Prostate gland (tissue), 2 donors: Measurements from ENCODE around the gene MAP4. TPM values are rescaled to one million over a fixed set of nuclear protein-coding genes. Genes with fewer than 3 reads are reported as not detected.

Experiments used
- DNase-seq: peaks from one replicate; pipeline ENCODE4 v3.0.0-alpha.2; 2019; ENCODE audit warnings: low spot score
- H3K27ac ChIP-seq, 2 donors: fragments of 200-600 bp; sonication (generic); 2 replicates each; pipeline ENCODE4 v1.5.1; 2017 to 2019
- H3K27me3 ChIP-seq: fragments of 200-600 bp; sonication (generic); replicated peaks from 2 replicates; pipeline ENCODE4 v1.5.1; 2019; ENCODE audit not compliant: insufficient read depth
- H3K36me3 ChIP-seq, 2 donors: fragments of 200-600 bp; sonication (generic); 1 replicate in 1 of 2; 2 replicates in 1 of 2; pipeline versions ENCODE4 v1.5.1 to v1.8.1; 2017 to 2019
- H3K4me1 ChIP-seq: fragments of 200-600 bp; sonication (generic); replicated peaks from 2 replicates; pipeline ENCODE4 v1.5.1; 2019
- H3K4me3 ChIP-seq, 2 donors: fragments of 200-600 bp; sonication (generic); 2 replicates each; pipeline ENCODE4 v1.5.1; 2017 to 2019
- H3K9me3 ChIP-seq: fragments of 200-600 bp; sonication (generic); 2 replicates; pipeline ENCODE4 v1.5.1; 2017
- POLR2A ChIP-seq: fragments of 450-650 bp; IDR thresholded peaks from one replicate; pipeline ENCODE4 v1.6.1; 2016; ENCODE audit warnings: antibody characterized with exemption, mild to moderate bottlenecking
- POLR2AphosphoS5 ChIP-seq: sonication (generic); formaldehyde crosslinking; IDR thresholded peaks from one replicate; pipeline ENCODE4 v1.6.1; 2017; ENCODE audit warnings: antibody characterized with exemption
- WGBS: methylation state at CpG from one replicate; pipeline ENCODE4 v1.1.5; 2018; 5-methylcytosine and 5-hydroxymethylcytosine counted together
- intact Hi-C: fragments of 100-400 bp; cut with DNase I; formaldehyde crosslinking; loops from one replicate; pipeline ENCODE4 v1.14.2; 2022
- total RNA-seq, 2 donors: library from RNA; depleted of rRNA; stranded (reverse); fragments of >200 nt; gene quantifications; one replicate each; pipeline ENCODE4 v1.1.0, GENCODE V29; 2016
- TF ChIP-seq, protein P1 (sequence below), 4 experiments: fragments of 200-600 bp in 2 of 4; fragments of 450-650 bp in 2 of 4; sonication (generic) in 2 of 4; IDR thresholded peaks; 1 replicate in 3 of 4; 2 replicates in 1 of 4; pipeline ENCODE4 v1.5.1; 2016 to 2019; ENCODE audit warnings: antibody characterized with exemption in 4 of 4, mild to moderate bottlenecking in 2 of 4, moderate library complexity in 2 of 4

The MAP4 gene
- total RNA-seq, 2 donors from 2014 or later: 74.3 to 230 TPM

DNA sequence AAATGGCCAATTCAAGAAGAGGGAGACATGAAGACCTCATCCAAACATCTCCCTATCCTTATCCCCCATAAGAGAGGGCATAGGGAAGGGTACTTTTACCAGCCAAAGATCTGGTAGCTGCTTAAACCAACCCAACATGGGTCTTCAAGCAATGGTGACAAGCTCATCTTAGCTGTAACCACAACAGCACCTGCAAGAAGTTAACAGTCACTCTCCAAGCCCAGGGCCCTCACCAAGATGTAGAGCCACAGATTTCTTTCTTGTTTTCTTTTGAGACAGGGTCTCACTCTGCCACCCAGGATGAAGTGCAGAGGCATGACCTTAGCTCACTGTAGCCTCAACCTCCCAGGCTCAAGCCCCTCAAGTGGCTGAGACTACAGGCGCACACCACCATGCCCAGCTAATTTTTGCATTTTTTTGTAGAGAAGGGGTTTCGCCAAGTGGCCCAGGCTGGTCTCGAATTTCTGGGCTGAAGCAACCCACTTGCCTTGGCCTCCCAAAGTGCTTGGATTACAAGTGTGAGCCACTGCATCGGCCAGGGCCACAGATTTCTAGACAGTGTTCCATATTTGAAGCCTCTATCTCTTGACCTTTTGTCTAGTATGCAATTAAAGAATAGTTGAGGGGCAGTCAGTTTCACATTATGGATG is 156.1 kb downstream of the MAP4 start:
- WGBS: 97% methylated on average over 4 of the region's 4 CpGs

DNA sequence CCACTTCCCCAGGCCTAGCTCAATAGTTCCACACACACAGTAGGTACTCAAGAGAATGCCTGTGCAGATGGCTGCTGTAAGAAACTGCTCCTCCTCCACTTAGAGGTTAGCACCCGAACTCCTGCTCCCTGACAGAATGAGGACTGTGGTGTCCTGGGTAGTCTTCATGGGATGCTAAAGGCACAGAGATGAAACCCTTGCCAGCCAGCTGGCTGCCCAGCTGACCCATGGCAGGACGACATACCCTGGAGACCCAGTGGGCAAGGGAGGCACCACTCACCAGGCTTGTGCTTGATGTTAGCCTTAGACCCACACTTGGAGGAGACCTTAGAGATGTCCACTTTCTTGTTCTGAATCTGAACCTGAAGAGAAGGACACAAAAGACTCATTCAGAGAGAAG is 159.1 kb downstream of the MAP4 start:
- DNase-seq: no peak
- H3K4me3 ChIP-seq: no peak overlapping the region
- TF ChIP-seq POLR2A (no peak), POLR2AphosphoS5 (no peak)
- TF ChIP-seq, protein P1, sequence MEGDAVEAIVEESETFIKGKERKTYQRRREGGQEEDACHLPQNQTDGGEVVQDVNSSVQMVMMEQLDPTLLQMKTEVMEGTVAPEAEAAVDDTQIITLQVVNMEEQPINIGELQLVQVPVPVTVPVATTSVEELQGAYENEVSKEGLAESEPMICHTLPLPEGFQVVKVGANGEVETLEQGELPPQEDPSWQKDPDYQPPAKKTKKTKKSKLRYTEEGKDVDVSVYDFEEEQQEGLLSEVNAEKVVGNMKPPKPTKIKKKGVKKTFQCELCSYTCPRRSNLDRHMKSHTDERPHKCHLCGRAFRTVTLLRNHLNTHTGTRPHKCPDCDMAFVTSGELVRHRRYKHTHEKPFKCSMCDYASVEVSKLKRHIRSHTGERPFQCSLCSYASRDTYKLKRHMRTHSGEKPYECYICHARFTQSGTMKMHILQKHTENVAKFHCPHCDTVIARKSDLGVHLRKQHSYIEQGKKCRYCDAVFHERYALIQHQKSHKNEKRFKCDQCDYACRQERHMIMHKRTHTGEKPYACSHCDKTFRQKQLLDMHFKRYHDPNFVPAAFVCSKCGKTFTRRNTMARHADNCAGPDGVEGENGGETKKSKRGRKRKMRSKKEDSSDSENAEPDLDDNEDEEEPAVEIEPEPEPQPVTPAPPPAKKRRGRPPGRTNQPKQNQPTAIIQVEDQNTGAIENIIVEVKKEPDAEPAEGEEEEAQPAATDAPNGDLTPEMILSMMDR (IDR thresholded peaks at IDR 0.05): no peak
- 77% methylated on average over 2 of the region's 2 CpGs for WGBS
- no peaks in the 10 kb centered on the region for H3K4me1 ChIP-seq
- H3K36me3 ChIP-seq: peaks cover 6 to 8% of the 10 kb centered on the region in 2 donors
- H3K9me3 ChIP-seq: no peaks in the 10 kb centered on the region
- intact Hi-C loops: no loop called here
- H3K27ac ChIP-seq: no peak overlapping the region
- H3K27me3 ChIP-seq: no peaks in the 10 kb centered on the region

More for the DNA sequence above, 156.1 kb downstream of the MAP4 start:
- DNase-seq: no peak
- Histone ChIP-seq H3K36me3 (peaks cover 0 to 7% of the 10 kb centered on the region in 2 donors), H3K4me1 (no peaks in the 10 kb centered on the region), H3K4me3 (no peak overlapping the region), H3K27ac (no peak overlapping the region), H3K9me3 (no peaks in the 10 kb centered on the region), H3K27me3 (no peaks in the 10 kb centered on the region)
- TF ChIP-seq, protein P1 (IDR thresholded peaks at IDR 0.05): no peak
- TF ChIP-seq POLR2A: no peak
- no peak for TF ChIP-seq POLR2AphosphoS5
- intact Hi-C loops: no loop called here

DNA sequence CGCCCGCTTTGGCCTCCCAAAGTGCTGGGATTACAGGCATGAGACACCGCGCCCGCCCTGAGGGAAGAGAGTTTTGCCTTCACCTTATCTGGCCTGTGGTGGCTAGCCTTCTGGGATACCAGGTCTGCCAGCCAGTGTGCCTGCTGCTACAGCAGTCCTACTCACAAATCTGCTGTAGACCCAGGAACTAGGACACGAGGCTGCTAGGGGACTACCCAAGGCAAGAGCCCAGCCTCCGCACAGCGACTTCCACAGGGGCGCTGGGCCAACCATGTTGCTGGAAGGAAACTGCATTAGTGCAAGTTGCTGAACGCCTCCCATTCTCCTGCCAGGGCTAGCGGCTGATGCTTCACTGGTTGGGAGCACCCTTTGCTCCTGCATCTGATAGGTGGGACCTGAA is 159.5 kb downstream of the MAP4 start:
- no peak for TF ChIP-seq POLR2AphosphoS5
- no peak for TF ChIP-seq POLR2A
- TF ChIP-seq, protein P1 (IDR thresholded peaks at IDR 0.05): no peak
- no peak overlapping the region for H3K27ac ChIP-seq
- intact Hi-C loops: no loop called here
- no peaks in the 10 kb centered on the region for H3K27me3 ChIP-seq
- 82% methylated on average over 11 of the region's 11 CpGs for WGBS
- no peak for DNase-seq
- no peak overlapping the region for H3K4me3 ChIP-seq
- no peaks in the 10 kb centered on the region for H3K9me3 ChIP-seq
- H3K36me3 ChIP-seq: peaks cover 6 to 8% of the 10 kb centered on the region in 2 donors
- H3K4me1 ChIP-seq: no peaks in the 10 kb centered on the region

DNA sequence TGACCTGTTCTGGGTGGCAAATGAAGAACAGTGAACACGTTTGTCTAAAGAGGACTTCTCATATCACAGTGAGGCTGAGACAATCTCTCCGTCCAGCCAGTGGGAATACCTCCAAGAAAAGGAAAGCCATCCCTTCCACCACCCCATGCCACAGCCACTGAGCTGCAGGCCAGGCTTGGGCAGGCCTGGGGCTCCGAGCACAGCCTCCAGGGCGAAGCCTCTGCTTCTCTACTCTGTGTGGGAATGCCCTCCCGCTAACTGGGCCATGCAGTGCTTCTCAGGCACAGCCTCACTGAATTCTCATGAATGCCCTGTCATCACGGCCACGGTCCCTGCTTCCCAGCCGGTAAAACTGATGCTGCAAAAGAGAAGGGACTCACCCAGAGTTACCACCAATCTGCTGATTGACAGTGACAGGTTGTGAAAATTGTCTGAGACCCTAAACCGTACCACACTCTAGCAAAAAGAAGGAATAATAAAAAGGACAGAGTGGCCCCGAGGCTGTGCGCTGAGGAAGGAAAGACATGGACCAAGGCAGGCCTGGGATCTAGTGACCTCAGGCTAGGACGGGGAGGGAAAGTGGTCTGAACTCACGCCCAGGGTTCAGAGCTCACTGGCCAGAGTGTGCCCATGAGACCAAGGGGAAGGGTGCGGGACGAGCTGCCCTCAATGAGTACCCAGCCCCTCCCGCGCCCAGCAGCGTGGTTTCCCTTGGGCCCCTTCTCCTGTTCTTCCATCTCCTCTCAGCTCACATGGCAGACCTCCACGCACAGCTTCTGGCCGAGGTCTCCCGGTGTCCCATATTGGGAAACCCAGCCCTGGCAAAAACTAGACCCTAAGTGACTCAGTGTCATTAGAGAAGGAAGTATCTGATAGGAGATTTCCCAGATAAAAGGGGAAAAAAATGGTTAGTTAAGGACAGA is 160.5 kb downstream of the MAP4 start:
- WGBS: 79% methylated on average over 21 of the region's 21 CpGs
- no peaks in the 10 kb centered on the region for H3K27me3 ChIP-seq
- no peaks in the 10 kb centered on the region for H3K4me1 ChIP-seq
- no peak overlapping the region for H3K4me3 ChIP-seq
- H3K36me3 ChIP-seq: peaks cover 6 to 8% of the 10 kb centered on the region in 2 donors
- TF ChIP-seq POLR2AphosphoS5: no peak
- TF ChIP-seq, protein P1 (IDR thresholded peaks at IDR 0.05): no peak
- TF ChIP-seq POLR2A: no peak
- no peaks in the 10 kb centered on the region for H3K9me3 ChIP-seq
- no peak for DNase-seq
- no peak overlapping the region for H3K27ac ChIP-seq
- intact Hi-C loops: no loop called here
